GM18526 (cell line): ENCODE measurements around the gene CALML4.

Experiments
- POLR2A ChIP-seq: IDR thresholded peaks from 3 replicates; pipeline ENCODE4 v1.6.1; 2011; ENCODE audit not compliant: insufficient read length; ENCODE audit errors: extremely low read depth

CALML4 gene

GRCh38 chr15:68201153-68201878 is 3.8 kb downstream of the CALML4 start:
- no peak for TF ChIP-seq POLR2A

DNA sequence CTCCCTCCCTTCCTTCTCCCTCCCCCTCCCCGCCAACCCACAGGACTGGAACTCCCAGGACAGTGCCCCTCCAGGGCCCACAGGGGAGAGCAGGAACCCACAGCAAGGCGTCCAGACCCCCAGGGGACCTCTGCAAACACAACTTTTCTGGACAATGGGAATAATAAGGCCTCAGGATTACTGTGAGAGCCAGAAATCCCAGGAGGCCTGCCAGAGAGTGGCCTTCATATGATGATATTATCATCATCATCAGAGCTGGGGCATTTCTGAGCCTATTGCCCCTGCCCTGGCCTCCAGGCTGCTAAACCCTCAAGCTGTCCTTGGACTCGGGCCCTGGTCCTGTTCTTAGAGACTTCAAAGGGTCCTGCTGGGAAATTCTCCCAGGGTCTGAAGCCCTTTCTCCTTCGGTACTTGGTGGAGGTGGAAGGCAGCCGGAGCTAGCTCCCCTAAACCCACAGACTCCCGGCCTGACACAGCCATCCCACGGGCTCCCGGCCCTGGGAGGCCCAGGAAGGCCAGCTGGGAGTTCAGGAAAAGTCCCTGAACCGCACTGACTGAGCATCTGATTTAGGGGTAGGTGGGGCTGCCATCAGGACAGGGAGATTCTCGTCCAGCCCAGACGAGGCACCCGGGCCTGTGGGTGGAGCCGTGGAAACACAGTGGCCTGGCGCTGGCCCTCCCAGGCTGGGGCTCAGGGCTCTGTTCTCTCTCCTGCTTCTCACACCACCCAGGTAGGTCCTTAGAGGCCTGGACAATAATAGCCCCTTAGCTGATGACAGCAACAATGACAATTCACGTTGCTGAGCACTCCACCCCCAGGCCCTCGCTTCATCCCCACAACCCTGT is 4.9 kb downstream of the CALML4 start:
- no peak for TF ChIP-seq POLR2A

DNA sequence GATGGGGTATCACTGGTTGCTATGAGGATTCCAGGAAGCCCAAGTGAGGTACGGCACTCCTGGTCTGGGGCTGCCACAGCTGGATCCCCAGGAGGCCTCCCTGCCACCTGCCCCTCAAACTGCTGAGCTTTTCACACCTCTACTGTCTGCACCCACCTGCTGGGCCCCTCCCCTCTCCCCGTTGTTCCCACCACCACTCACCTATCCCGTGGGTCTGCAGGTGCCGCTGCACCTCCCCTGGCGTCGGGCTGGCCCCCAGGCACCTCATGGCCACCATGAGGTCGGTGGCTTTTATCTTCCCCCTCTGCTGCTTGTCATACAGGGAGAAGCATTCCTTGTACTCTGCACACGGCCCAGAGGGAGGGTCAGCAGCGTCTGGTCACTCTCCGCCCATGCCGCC is 5.8 kb downstream of the CALML4 start:
- TF ChIP-seq POLR2A = no peak

- TF ChIP-seq POLR2A = no peak
Measured at GRCh38 chr15:68197661-68198437, 7.3 kb downstream of the CALML4 start.

GRCh38 chr15:68197170-68197492 is 8.0 kb downstream of the CALML4 start:
- no peak for TF ChIP-seq POLR2A

DNA sequence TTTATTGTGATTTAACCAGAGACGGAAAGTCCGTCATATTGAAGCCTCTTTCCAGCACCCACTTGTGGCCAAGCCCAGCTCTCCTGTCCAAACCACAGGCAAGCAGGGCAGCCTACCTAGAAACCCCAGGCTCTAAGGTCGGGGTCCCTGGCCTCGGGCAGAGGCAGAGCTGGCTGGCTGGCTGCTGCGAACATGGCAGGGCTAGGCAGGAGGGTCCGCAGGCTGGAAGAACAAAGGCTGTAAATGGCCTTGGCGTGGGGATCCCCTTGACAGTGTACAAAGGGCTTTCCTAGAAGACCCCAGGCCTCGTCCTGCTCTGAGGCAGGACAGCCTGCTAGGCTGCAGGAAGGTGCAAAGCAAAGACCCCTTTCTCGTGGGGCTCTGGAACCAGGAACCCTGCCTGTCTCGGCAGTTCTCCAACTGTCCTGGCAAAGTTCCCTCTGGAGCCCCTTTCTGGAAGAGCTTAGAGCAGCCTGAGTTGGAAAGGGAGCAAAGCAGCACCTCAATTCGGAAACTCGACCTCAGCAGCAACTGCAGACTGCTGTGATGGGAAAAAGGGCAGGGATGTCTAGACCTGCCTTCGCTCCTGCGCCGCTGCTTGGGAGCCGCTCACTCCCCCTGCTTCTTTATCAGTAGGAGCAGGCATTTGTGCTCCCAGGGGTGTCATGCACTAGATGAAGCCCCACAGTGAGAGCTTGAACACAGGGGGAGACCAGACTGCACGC is 8.5 kb downstream of the CALML4 start:
- no peak for TF ChIP-seq POLR2A

GRCh38 chr15:68195336-68196112 is 9.6 kb downstream of the CALML4 start:
- no peak for TF ChIP-seq POLR2A

DNA sequence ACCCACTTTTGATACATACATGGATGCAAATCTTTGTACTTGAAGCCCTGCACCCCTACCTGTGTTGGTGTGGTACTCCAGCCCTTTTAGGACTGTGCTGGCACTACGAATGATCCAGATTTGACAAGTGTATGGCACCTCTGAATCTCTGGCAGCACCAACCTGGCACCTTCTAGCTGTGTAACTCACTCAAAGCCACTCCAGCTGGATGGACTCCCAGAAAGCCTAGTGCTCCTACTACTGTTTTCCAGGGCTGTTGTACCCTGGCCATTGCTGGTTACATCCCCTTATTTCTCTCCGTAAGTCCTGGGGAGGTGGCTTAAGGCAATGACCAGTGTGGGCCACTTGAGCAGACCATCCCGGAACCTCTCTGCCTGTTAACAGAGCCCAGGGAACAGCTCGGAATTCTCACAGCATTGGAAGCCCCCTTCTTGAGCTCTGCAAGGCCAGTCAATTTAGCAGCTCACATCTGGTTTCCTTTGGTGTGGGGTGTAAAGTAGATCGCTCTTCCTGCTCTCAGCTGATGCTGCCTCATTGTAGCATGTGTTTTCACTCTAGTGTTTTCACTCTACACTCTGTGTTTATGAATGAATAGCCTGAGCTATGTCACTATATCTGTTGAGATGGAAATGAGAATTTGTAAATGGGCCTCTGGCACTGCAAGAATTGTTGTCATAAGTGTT is 12.2 kb downstream of the CALML4 start:
- TF ChIP-seq POLR2A = no peak

GRCh38 chr15:68192117-68192516 is 13.0 kb downstream of the CALML4 start:
- no peak for TF ChIP-seq POLR2A

- no peak for TF ChIP-seq POLR2A
Measured at GRCh38 chr15:68191555-68191954, 13.6 kb downstream of the CALML4 start.

GRCh38 chr15:68190048-68190447 is 15.1 kb downstream of the CALML4 start:
- no peak for TF ChIP-seq POLR2A

GRCh38 chr15:68188647-68189046 is 16.5 kb downstream of the CALML4 start:
- no peak for TF ChIP-seq POLR2A

DNA sequence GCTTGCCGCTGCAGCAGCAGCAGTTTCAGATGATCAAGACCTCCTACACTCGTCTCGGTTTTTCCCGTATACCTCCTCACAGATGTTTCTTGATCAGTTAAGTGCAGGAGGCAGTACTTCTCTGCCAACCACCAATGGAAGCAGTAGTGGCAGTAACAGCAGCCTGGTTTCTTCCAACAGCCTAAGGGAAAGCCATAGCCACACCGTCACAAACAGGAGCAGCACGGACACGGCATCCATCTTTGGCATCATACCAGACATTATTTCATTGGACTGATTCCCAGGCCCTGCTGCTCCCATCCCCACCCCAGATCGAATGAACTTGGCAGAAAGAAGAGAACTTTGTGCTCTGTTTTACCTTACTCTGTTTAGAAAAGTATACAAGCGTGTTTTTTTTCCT is 17.6 kb downstream of the CALML4 start:
- TF ChIP-seq POLR2A = no peak
